Subcutaneous abdominal adipose tissue (tissue), 5 donors: ENCODE data around the gene UBR3.
"Not testable (repeated sequence)": the region's sequence is repeated elsewhere in the genome, so short reads cannot be mapped to it uniquely, and the experiment has no call there.

Experiments used
- H3K27ac ChIP-seq: one replicate; pipeline ENCODE4 v1.7.0; 2013; ENCODE audit warnings: low read depth, mild to moderate bottlenecking, inconsistent platforms, low read length, moderate library complexity
- H3K27me3 ChIP-seq, 5 donors: one replicate each; pipeline ENCODE4 v1.7.0; 2013; ENCODE audit warnings: low read length in 5 of 5, inconsistent platforms in 1 of 5; ENCODE audit not compliant: control insufficient read depth in 5 of 5, insufficient read depth in 4 of 5
- H3K36me3 ChIP-seq, 5 donors: one replicate each; pipeline ENCODE4 v1.7.0; 2013; ENCODE audit warnings: low read length in 5 of 5; ENCODE audit not compliant: control insufficient read depth in 5 of 5, insufficient read depth in 5 of 5
- H3K4me1 ChIP-seq, 5 donors: one replicate each; pipeline ENCODE4 v1.7.0; 2013; ENCODE audit warnings: low read length in 5 of 5, mild to moderate bottlenecking in 3 of 5, moderate library complexity in 1 of 5; ENCODE audit not compliant: control insufficient read depth in 5 of 5, insufficient read depth in 5 of 5
- H3K4me3 ChIP-seq, 5 donors: one replicate each; pipeline ENCODE4 v1.7.0; 2013; ENCODE audit warnings: low read length in 5 of 5, low read depth in 1 of 5
- H3K9ac ChIP-seq, 5 donors: one replicate each; pipeline ENCODE4 v1.7.0; 2013; ENCODE audit warnings: low read length in 5 of 5, mild to moderate bottlenecking in 4 of 5, moderate library complexity in 3 of 5
- H3K9me3 ChIP-seq, 5 donors: one replicate each; pipeline ENCODE4 v1.7.0; 2013; ENCODE audit warnings: low read length in 5 of 5; ENCODE audit not compliant: control insufficient read depth in 5 of 5
- donor health status: healthy.
- donor health status: healthy.
- donor health status: healthy.
- donor health status: healthy.
- donor health status: healthy.

UBR3 gene

DNA sequence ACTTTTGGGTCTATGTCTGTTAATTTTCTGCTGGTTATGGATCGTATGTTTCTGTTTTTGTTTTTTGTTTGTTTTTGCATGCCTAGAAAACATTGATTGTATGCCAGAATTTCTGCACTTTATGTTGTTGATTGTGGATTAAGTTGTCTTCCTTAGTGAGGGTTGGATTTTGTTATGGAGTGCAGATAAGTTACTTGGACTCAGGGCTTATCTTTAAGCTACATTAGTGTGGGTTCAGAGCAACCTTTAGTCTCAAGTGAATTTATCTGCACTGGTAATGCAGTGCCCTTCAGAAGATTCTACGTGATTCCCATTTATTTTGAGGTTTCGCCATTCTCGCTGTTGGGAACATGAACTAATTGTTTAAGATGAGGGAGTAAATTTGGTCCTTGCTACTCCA lies 32.9 kb downstream of the UBR3 start:
- peaks cover 0 to 8% (median 0%) of the 10 kb centered on the region in 5 donors for H3K4me1 ChIP-seq
- H3K9ac ChIP-seq, result no peak overlapping the region
- H3K9me3 ChIP-seq, result no peaks in the 10 kb centered on the region
- H3K27me3 ChIP-seq, result no peaks in the 10 kb centered on the region
- no peaks in the 10 kb centered on the region for H3K36me3 ChIP-seq
- H3K27ac ChIP-seq, result no peak overlapping the region
- no peak overlapping the region for H3K4me3 ChIP-seq

DNA sequence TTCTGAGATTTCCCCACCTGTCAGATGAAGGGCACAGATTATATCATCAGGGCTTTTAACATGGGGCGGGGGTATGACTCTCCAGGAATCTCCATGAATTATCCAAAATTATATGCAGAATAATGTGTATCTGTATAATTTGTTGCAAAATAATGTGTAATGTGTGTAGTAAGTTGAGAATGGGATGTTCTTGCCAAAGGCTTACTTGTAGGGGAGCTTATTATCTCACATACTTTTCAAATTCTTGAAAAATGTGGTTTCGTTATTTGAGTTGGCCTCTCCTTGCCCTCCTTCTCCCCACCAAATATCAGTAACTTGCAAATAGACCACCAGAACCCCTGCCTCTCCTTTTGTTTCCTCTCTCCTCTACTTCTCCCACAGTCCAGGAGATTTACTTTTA lies 35.6 kb downstream of the UBR3 start:
- Histone ChIP-seq H3K9ac (no peak overlapping the region), H3K27ac (no peak overlapping the region), H3K4me3 (no peak overlapping the region), H3K27me3 (no peaks in the 10 kb centered on the region), H3K36me3 (no peaks in the 10 kb centered on the region), H3K4me1 (peaks cover 0 to 16% (median 3%) of the 10 kb centered on the region in 5 donors), H3K9me3 (no peaks in the 10 kb centered on the region)

DNA sequence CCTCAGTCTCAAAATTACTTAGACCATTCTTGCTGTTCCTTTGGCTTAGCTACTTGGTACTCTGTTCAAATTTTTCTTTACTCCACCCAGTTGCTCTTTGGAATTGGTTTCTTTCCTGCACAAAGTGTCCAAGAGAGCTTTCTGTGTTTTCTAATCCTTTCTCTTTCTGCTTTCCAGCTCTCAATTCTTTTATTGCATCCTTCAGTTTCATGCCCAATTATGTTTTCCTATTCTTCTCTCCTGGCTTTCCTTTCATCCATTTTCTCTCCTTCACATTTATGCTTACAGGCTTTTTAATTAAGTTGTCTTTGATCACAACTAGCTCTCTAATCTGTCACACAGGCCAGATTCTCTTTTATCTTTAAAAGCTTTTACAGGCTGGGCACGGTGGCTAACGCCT lies 38.2 kb downstream of the UBR3 start:
- no peaks in the 10 kb centered on the region for H3K9me3 ChIP-seq
- H3K27me3 ChIP-seq, result no peaks in the 10 kb centered on the region
- H3K4me3 ChIP-seq, result no peak overlapping the region
- peaks cover 0 to 23% (median 10%) of the 10 kb centered on the region in 5 donors for H3K4me1 ChIP-seq
- H3K36me3 ChIP-seq, result no peaks in the 10 kb centered on the region
- H3K27ac ChIP-seq, result no peak overlapping the region
- no peak overlapping the region for H3K9ac ChIP-seq

DNA sequence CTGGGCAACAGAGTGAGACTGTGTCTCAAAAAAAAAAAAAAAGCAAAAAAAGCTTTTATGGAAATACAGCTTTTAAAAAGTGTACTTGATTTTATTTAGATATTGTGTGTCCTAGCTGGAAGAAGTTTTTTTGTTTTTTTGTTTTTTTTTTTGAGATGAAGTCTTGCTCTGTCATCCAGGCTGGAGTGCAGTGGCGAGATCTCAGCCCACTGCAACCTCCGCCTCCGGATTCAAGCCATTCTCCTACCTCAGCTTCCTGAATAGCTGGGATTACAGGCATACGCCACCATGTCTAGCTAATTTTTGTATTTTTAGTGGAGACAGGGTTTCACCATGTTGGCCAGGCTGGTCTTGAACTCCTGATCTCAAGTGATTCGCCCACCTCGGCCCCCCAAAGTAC lies 39.0 kb downstream of the UBR3 start:
- not testable (repeated sequence) for H3K9me3 ChIP-seq, H3K27ac ChIP-seq, H3K27me3 ChIP-seq, H3K9ac ChIP-seq, H3K36me3 ChIP-seq, H3K4me3 ChIP-seq
- peaks cover 0 to 23% (median 10%) of the 10 kb centered on the region in 5 donors for H3K4me1 ChIP-seq

DNA sequence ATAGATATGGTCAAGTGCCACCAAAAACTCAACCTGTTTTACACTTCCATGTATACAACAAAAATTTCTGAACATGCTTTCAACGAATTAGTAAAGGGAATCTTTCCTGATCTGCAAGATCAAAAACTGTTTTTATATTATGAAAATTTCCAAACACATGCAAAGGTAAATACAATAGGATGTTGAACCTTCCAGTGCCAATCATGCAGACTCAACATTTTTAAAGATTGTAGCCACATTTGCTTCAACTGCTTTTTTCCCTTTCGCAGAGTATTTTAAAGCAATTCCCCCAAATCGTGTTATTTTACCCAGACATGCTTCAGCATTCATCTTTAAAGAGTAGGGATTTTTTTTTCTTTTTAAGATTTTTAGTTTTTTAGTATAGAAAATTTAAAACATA lies 40.3 kb downstream of the UBR3 start:
- H3K27me3 ChIP-seq, result no peaks in the 10 kb centered on the region
- peaks cover 0 to 23% (median 10%) of the 10 kb centered on the region in 5 donors for H3K4me1 ChIP-seq
- no peak overlapping the region for H3K27ac ChIP-seq
- H3K4me3 ChIP-seq, result no peak overlapping the region
- no peaks in the 10 kb centered on the region for H3K9me3 ChIP-seq
- no peaks in the 10 kb centered on the region for H3K36me3 ChIP-seq
- no peak overlapping the region for H3K9ac ChIP-seq

DNA sequence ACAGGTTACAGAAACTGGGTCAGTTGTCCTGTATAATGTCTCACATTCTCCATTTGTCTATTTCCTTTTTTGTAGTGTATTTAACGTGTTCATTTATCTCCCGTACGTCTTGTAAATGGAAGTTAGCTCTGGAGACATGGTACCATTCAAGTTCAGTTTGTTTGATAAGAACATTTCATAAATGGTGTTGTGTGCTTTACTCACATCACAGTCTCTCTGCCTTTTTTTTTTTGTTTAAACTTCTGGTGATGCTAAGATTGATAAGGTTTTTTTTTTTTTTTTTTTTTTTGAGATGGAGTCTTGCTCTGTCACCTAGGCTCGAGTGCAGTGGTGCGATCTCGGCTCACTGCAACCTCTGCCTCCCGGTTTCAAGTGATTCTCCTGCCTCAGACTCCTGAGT lies 41.7 kb downstream of the UBR3 start:
- no peaks in the 10 kb centered on the region for H3K27me3 ChIP-seq
- no peak overlapping the region for H3K9ac ChIP-seq
- H3K9me3 ChIP-seq, result no peaks in the 10 kb centered on the region
- H3K27ac ChIP-seq, result no peak overlapping the region
- H3K4me1 ChIP-seq, result peaks cover 0 to 15% (median 9%) of the 10 kb centered on the region in 5 donors
- no peaks in the 10 kb centered on the region for H3K36me3 ChIP-seq
- no peak overlapping the region for H3K4me3 ChIP-seq

DNA sequence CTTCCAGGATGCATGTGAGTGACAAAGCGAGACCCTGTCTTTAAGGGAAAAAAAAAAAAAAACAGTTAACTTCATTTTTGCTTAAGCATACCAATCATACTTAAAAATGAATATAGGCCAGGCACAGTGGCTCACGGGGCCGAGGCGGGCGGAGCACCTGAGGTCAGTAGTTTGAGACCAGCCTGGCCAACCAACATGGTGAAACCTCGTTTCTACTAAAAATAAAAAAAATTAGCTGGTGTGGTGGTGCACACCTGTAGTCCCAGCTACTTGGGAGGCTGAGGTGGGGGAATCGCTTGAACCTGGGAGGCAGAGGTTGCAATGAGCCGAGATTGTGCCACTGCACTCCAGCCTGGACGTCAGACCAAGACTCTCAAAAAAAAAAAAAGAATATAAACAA lies 44.1 kb downstream of the UBR3 start:
- not testable (repeated sequence) for H3K27me3 ChIP-seq, H3K4me3 ChIP-seq, H3K27ac ChIP-seq, H3K9ac ChIP-seq, H3K36me3 ChIP-seq, H3K4me1 ChIP-seq, H3K9me3 ChIP-seq

DNA sequence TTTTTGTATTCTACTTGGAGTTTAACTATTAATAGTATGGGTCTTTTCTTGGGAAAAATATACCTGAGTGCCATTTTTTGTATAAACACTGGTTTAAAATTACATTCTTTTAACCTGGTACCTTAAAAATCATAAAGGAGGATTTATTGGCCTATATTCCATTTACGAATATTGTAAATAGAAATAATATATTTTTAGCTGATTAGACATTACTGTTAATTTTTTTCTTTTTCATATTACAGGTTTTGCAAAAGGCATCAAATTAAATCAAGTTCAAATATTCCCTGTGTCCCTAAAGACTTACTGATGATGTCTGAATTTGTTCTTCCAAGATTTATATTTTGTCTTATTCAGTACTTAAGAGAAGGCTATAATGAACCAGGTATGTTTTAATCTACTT lies 44.7 kb downstream of the UBR3 start:
- peaks cover 2 to 11% (median 3%) of the 10 kb centered on the region in 5 donors for H3K36me3 ChIP-seq
- H3K27me3 ChIP-seq, result no peaks in the 10 kb centered on the region
- peaks cover 0 to 9% (median 7%) of the 10 kb centered on the region in 5 donors for H3K4me1 ChIP-seq
- no peak overlapping the region for H3K27ac ChIP-seq
- H3K4me3 ChIP-seq, result no peak overlapping the region
- no peak overlapping the region for H3K9ac ChIP-seq
- no peaks in the 10 kb centered on the region for H3K9me3 ChIP-seq

DNA sequence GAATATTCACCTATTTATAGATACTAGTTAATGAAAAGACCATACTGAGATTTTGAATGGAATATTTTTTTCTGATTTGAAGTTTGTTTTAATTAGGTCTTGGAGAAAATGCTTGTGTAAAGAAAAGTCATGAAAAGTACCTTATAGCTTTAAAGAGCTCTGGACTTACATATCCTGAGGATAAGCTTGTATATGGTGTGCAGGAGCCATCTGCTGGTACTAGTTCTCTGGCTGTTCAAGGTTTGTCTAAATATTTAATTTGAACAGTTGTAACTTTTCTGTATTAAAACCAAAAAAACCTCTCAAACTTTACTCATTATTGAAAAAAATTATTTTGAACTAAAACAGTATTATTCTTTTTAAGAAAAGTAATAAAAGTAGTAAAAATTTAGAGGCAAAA lies 50.1 kb downstream of the UBR3 start:
- Histone ChIP-seq H3K4me3 (no peak overlapping the region), H3K27ac (no peak overlapping the region), H3K9ac (no peak overlapping the region), H3K27me3 (no peaks in the 10 kb centered on the region), H3K9me3 (no peaks in the 10 kb centered on the region), H3K36me3 (peaks cover 3 to 14% (median 5%) of the 10 kb centered on the region in 5 donors), H3K4me1 (no peaks in the 10 kb centered on the region)

DNA sequence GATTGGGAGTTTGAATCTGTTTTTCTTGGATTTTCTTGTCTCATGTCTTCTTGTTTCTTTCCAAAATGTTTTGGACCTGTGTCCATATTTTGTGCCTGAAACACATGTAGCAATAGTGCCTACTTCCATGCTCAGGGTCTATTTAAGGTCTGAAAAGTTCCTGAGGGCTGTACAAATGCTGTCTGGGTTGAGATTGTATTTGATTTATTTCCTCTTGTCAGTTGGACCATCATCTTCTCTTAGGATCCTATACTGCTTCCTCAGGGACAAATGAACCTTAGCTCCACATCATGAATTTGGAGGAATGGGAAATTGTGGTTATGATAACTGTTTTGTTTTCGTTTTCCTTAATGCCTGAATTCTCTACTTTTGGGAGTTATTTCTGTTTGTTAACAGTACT lies 59.9 kb downstream of the UBR3 start:
- Histone ChIP-seq H3K4me1 (peaks cover 0 to 11% (median 5%) of the 10 kb centered on the region in 5 donors), H3K27ac (no peak overlapping the region)

More for the DNA sequence above, 59.9 kb downstream of the UBR3 start:
- no peak overlapping the region for H3K4me3 ChIP-seq
- H3K27me3 ChIP-seq, result no peaks in the 10 kb centered on the region
- peaks cover 0 to 7% (median 4%) of the 10 kb centered on the region in 5 donors for H3K36me3 ChIP-seq
- no peaks in the 10 kb centered on the region for H3K9me3 ChIP-seq
- H3K9ac ChIP-seq, result no peak overlapping the region
